Superior temporal gyrus (tissue), 1 donor: ENCODE results near the gene RAD51B.

Source experiments
- DNase-seq: peaks from one replicate; pipeline ENCODE4 v3.0.0-alpha.2; 2016; ENCODE audit errors: extremely low spot score

The RAD51B gene

DNA sequence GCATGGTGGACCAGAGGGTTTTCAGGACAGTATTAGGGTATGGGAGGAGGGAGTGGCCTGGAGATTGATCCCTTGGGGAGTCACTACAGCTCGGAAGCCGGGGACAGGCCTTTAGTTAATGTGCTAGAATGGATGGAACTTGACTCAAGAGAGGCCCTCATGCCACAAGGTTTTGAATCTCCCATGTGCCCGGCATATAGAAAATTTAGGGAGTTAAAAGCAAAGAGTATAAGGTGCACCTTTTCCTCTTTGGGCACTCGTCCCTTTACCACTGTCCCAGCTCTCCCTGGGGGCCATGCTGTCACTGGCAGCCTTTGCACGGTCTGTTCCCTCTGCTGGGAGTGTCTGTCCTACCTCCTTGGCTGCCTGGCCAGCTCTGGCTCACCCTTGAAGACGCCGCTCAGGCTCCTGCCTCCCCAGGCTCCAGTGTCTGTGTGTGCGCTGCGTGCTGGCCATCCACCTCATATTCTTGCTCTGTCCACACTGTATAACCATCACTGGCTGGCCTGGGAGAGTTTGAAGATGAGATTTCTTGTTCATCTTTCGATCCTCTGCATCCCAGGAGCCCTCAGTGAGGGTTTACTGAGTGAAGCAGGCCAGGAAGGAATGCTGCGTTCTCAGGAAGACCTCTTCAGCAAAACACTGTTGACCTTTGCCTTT is 811.9 kb downstream of the RAD51B start:
- DNase-seq: no peak

DNA sequence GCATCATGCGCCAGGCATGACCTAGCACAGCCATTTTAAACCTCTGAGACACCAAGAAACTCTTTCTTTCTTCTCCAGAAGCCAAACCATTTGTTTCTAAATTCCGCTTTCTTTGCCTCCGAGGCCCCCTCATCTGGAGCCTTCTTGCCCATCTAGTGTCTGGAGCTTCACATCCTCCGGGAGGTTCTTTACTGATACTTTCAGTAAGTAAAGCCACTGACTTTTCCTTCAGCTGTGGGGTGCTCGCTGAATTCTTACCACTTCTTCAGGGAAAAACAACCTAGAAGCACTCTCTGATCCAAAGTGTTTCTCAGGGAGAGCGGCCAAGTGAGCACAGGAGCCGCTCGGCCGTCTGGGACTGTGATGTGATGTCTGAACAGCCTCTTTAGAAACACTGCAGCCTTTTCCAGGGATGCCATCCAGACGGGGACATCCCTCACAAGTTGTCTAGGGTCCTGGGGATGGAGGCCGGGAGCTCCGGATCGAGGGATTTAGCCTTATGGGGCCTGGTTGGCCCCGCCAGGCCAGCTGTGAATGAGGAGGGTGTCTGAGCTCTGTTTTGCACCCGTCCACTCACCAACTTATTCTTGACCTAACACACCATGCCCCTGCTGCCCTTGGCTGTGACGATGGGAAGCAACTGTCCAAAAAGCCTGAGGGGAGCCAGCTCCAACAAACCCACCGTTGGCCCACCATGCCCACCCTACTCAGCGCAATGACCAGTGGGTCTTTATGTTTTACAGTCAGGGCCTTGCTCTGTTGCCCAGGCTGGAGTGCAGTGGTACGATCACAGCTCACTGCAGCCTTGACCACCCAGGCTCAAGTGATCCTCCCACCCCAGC is 812.7 kb downstream of the RAD51B start:
- DNase-seq: no peak

DNA sequence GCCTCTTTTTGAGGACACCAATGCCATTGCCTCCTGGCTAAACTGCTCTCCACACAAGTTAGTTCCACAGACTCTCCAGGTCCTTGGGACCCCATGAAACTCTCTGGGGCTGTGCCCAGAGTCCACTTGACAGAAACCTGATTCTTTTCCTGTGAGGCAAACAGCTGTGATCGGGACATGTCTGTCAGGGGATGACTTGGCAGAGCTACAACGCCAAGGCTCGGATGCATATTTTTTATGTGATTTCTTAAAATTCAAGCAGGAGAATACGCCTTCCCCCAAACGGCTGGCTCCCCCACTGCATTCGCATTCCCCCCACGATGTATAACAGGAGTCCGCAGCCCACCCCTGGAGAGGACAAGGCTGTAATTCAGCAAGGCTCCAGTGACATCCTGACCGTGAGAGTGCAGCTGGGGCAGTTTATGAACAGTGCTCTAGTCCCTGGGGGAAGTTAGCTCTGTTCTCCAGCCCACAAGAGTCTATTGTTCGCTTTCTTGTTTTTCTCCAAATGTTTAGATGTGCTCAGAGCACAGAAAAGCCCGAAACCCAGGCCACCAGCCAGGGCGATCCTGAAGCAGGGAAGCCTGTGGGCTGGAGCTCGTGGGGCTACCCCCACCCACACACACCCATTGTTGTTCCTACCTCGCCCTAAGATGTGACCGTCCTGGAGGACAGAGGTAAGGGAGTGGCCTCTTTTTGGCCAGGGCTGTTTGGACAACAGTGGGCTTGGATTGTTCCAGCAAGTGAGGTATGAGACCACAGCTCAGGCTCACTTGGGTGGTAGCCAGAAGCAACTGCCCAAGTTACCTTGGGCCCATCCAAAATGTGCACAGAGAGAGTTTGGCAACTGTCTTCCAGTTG is 813.8 kb downstream of the RAD51B start:
- DNase-seq: peak; percentile 89

DNA sequence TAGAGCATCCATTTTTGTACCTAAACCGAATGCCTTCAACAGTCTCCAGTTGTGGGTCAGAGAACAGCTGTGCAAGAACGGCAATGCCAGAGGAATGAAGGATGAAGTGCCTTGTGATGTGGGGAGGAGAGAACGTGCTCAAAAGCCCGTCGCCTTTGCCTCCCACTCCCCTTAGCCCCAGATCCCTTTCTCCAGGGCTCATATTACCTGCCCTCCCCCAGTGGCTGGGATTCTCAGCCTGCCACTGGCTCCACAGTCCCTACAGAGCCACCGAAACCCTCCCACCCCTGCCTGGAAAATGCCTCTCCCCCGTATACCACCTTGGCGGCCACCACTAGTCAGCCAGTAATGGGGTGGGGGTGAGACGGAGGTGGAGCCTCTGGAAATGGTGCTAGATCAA is 814.8 kb downstream of the RAD51B start:
- DNase-seq: no peak

DNA sequence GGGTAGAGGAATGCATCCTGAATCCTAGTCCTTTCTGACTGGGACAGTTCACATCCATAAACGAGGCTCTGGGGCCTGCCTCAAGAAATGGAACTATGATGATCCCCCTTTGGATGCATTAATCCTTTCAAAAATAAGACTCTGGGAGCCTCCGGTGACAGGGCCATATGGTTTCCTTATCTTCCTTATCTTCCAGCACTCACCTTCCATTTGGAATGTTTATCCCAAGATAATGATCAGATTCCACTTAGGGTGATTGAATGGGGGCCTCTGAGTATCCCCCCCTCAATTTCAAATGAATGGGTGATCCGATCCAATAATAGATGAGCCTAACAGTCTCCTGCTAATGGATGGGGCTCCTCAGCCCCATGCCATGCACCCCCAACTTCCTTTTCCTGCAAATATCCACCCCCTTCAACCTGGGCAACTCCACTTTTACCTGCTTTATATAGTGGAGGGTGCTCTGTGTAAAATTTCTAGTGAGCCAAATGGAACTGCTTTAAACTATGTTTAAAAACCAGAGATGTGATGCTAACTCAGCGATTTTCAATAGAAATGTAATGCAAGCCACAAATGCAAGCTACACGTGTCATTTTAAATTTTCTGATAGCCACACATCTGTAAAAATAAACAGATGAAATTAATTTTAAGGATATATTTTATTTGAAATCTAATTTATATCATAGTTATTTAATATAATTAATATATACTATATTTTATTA is 815.5 kb downstream of the RAD51B start:
- DNase-seq: no peak

DNA sequence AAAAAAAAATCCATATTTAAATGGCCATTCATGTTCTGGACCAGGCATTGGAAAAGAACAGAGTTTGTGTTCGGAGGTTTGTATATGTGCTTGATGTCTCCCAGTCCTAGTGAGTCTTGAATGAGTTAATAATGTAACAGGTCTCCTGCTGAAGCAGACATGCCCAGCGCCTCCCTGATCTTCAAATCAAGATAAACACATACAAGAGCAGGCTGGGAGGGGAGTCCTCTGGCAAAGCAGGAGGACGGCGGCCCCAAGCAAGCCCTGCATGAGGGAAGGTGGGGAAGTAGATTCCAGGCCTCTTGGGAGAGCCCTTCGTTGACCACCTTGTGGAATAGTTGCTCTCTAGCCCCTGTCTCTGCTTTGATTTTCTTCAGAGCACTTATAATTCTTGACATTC is 817.0 kb downstream of the RAD51B start:
- DNase-seq: no peak

DNA sequence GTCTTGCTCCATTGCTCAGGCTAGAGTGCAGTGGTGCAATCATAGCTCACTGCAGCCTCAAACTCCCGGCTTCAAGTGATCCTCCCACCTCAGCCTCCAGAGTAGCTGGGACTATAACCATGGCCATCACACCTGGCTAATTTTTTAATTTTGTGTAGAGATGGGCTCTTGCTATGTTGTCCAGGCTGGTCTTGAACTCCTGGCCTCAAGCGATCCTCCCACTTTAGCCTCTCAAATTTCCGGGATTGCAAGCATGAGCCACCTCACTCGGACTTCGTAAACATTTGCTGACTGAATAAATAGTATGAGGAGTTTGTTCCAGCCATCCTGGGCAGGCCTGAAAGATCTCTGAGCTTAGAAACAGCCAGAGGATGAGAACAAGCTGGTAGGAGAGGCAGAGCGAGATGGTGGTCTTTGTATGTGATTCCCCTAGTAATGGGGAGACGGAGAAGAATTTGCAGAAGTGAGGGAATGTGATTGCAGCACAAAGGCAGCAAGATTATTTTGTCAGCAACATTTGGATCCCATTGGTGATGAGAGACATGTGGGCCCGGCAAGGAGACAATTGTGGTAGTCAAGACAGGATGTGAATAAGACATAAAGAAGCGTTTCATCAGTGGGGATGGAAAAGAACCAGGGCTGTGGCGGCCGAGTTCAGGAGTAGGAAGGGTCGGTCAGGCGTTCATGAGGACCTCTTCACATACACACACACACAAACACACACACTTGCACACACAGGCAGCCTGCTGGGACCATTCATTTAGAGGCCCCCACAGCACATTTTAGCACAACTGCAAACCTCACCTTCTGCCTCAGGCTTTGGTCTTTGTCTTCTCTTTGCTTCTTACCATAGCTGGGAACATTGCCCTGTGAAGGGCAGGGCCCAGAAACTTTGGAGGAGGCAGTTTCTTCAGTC is 817.8 kb downstream of the RAD51B start:
- peak; percentile 67 for DNase-seq

DNA sequence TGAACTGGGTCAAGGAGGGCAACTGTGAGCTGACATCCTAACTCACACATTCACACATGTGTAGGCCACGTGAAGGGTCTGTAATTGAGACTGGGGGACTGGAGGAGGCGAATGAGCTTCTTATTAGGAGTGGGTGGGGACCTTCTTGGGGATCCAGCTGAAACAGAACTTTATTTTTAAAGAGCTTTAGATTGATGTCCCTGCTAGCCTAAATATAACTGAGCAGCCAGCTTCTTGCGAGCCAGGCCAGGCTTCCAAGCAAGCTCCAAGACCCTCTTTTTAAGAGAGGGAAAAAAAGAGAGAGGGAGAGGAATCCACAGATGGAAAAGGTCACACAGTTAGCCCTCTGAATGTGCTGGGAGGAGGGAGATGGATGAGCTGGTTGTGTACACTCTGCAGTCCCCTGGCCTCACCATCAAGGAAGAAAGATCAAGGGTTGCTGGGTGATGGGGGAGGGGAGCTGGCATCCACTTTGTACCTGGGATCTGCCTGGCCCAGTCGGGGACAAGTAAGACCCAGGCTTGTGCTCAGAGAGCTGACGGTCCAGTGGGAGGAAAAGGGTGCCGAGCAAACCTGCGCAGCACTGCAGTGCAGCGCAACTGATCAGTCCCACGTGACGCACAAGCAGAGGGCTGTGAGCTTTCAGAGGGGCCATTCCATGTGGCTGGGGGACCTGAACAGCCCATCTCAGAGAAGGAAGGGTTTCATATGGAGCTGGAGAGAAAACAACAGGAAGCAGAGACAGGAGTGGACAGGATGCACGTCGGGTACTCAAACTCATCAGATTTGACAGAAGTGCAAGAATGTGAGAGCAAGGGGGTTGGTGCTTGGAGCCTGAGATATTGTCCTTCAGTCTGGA is 818.8 kb downstream of the RAD51B start:
- no peak for DNase-seq

DNA sequence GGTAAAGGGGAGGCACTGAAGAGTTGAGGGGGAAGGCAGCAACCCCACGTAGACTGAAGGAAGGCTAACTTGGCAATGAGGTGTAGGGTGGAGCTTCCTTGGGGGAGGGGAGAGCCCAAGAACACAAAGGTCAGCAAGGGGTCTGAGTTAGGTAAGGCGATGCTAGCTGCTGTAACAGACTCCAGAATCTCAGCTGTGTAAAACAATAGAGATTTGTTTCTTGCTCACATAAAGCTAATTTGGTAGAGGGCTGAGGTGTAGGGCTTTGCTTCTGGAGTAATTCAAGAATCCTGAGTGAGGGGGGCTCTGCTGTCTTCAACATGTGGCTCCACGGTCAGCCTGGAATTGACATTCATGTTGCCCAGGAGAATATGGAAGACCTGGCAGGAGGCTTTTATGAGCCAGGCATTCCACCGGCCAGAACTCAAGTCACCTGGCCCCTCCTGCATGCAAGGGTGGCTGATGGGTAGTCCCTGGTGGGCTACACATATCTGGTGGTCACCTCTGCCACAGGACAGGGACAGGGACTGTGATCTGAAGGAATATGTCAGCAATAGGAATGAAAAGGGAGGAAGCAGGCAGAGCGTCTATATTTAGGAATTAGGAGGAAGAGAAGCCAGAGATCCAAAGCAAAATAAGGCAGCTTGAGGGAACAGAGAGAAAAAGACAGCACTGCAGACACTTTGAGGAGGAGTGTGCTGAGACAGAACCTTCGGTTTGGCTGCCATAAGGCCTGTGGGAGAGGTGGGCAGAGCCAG is 819.6 kb downstream of the RAD51B start:
- no peak for DNase-seq

DNA sequence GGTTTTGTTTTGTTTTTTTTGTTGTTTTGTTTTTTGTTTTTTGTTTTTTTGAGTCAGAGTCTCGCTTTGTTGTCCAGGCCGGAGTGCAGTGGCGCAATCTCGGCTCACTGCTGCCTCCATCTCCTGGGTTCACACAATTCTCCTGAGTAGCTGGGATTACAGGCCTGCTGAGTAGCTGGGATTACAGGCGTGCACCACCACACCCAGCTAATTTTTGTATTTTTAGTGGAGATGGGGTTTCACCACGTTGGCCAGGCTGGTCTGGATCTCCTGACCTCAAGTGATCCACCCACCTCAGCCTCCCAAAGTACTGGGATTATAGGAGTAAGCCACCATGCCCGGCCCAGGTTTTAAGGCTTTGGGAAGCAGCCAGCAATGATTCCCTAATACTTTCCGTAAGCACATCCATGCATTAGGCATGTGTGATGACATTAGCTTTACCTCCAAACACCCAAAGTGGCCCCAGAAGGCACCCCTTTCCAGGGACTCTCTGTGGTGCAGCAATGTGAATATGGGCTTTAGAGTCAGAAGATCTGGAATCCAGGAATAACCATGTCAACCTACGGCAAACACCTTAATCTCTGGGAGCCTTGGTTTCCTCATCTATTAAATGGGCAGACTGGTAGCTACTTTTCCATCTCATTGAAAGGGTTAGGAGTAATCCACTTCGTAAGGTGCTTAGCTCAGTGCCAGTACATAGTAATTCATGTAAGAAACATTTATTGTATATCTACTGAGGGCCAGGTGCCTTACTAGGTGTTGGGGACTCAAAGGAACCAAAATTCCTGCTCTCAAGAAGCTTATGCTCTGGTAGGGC is 820.4 kb downstream of the RAD51B start:
- no peak for DNase-seq

DNA sequence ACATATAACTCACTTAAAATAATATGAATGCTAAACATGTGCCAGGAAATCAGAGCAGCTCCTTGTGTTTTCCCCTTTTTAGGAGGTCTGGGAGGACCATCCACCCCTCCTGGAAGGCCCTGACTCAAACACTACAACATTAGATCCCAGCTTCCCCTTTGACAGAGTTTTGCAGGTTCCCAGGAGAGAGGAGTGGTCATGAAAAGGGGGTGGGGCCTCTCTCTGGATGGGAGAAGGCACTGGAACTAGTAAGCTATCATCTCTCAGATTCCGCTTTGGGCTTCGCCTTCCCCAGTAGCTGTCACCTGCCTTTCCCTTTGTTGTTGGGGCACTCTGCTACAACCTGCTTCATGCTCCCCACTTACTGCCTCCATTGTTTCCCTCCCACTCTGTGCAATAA is 824.1 kb downstream of the RAD51B start:
- DNase-seq: no peak

DNA sequence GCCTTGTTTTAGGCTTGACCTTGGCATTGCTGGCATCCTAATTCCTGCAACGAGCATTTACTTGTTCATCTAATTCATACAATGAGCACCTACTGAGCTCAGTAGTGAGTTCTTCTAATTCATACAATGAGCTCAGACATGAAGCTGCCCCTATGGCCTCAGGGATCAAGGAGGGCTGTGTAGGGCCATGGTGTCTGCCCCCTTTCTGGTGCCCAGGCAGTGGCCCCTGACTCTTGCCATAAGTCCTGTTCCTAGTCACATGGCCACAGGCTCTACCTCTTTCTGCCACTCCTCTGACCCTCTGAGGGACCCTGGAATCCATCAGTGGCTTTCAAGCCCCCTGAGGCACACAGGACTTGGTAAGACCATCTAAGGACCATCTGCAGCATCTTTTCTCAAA is 824.5 kb downstream of the RAD51B start:
- no peak for DNase-seq

DNA sequence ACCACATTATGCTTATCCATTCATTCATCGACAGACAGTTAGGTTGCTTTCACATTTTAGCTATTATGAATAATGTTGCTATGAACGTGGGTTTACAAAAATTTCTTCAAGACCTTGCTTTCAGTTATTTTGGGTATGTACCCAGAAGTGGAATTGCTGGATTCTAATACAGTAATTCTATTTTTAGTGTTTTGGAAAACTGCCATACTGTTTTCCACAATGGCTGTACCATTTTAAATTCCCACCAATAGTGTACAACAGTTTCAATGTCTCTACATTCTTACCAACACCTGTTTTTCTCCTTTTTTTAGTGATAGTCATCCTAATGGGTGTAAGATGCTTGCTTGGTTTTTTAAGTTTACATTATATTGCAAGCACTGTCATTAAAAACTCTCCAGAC is 825.8 kb downstream of the RAD51B start:
- DNase-seq: no peak

DNA sequence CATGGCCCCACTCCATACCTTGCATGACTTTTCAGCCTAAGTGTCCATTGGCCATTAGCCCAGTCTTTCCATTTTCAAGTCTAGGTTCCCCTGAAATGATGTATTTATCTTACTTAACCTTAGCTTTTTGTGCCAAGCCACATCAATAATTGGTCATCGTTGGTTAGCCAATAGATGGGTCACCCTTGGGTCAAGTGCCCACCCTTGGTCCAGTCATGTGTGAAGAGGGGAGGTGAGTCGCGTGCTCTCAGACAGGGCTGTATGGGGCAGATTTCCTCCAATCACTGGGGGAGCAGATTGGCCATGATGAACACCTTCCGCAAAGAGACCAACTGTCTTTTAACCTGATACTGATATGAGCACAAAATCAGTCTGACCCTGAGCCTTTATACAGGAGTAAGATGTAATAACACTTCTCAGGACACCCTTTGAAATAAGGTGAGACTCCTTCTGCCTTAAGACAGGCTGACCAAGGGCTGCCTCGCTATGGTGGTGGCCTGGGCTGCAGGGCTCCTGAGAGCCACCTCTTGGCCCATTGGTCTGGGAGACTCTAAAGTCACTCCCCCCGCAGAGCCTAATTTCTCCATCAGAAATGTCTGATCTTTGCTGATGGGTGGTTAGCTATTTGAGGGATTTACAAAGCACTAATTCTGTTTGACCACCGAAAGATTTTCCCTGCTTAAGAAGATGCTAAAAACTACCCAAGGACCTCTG is 830.1 kb downstream of the RAD51B start:
- no peak for DNase-seq

DNA sequence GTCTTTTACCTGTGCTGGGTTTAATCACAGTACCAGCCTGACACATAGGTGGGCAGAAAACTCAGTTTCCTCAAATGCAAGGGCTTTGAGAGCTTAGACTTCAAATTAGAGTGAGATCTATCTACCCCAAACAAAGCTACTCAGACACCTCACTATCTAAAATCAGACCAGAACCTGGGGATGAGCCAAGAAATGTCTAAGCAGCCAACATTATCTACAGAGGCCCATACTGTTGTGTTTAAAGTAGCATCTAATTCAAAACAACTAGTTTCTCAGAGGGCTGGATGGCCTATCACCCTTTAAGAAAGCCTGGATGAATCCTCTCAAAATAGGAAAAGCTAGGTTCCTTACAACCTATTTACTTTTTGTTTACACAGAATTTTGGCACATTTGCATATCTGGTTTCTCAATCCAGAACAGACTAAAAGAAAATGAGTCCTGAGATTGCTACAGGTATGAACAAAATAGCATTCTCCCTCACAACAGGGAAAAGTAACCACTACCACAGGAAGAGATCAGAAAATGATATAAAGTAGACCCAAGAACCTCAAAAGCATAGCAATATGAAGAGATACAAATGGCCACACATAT is 830.9 kb downstream of the RAD51B start:
- no peak for DNase-seq

DNA sequence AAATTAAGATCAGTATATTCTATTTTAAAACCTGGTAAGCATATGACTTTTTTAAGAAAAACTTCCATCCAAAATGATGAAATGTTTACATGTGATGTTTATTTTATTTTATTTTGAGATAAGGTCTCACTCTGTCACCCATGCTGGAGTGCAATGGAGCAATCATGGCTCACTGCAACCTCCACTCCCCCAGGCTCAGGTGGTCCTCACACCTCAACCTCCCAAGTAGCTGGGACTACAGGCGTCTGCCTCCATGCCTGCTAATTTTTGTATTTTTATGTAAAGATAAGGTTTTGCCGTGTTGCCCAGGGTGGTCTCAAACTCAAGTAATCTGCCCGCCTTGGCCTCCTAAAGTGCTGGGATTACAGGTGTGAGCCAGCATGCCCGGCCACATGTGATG is 831.5 kb downstream of the RAD51B start:
- no peak for DNase-seq
